Vagina (tissue), 2 donors: Measurements from ENCODE around the gene FBXW5. TPM values are rescaled to one million over a fixed set of nuclear protein-coding genes. Genes with fewer than 3 reads are reported as not detected.

ENCODE experiments used
- DNase-seq, 2 donors: peaks; one replicate each; pipeline ENCODE4 v3.0.0-alpha.2; 2017; ENCODE audit errors: extremely low spot score in 2 of 2
- H3K27ac ChIP-seq: fragments of 200-600 bp; sonication (generic); one replicate; pipeline ENCODE4 v1.5.1; 2019
- H3K27me3 ChIP-seq: fragments of 200-600 bp; sonication (generic); one replicate; pipeline ENCODE4 v1.5.1; 2019
- H3K36me3 ChIP-seq, 2 donors: fragments of 200-600 bp; sonication (generic); one replicate each; pipeline ENCODE4 v1.5.1; 2017 to 2019
- H3K4me1 ChIP-seq: fragments of 200-600 bp; sonication (generic); one replicate; pipeline ENCODE4 v1.5.1; 2019
- H3K4me3 ChIP-seq, 2 donors: fragments of 200-600 bp; sonication (generic); 1 replicate in 1 of 2; 2 replicates in 1 of 2; pipeline ENCODE4 v1.5.1; 2016 to 2019
- H3K9me3 ChIP-seq: fragments of 200-600 bp; sonication (generic); one replicate; pipeline ENCODE4 v1.5.1; 2019
- CTCF ChIP-seq, 3 experiments: fragments of 450-650 bp in 2 of 3; fragments of 200-600 bp in 1 of 3; sonication (generic) in 1 of 3; IDR thresholded peaks; one replicate each; pipeline ENCODE4 v1.5.1; 2017 to 2019; ENCODE audit warnings: antibody characterized with exemption in 3 of 3, mild to moderate bottlenecking in 2 of 3, moderate library complexity in 2 of 3
- POLR2A ChIP-seq, 2 donors: fragments of 450-650 bp; IDR thresholded peaks; one replicate each; pipeline ENCODE4 v1.6.1; 2017; ENCODE audit warnings: antibody characterized with exemption in 2 of 2, mild to moderate bottlenecking in 2 of 2, moderate library complexity in 2 of 2
- POLR2AphosphoS5 ChIP-seq, 2 donors: sonication (generic); formaldehyde crosslinking; IDR thresholded peaks; one replicate each; pipeline ENCODE4 v1.9.0; 2017; ENCODE audit warnings: antibody characterized with exemption in 2 of 2, mild to moderate bottlenecking in 2 of 2, low read depth in 1 of 2; ENCODE audit not compliant: insufficient read depth in 1 of 2
- intact Hi-C: fragments of 100-400 bp; cut with DNase I; formaldehyde crosslinking; loops from one replicate; pipeline ENCODE4 v1.15.1; 2023
- total RNA-seq: library from RNA; depleted of rRNA; stranded (reverse); fragments of >200 nt; gene quantifications from one replicate; pipeline ENCODE4 v1.2.3, GENCODE V29; 2016

The FBXW5 gene
- total RNA-seq, 1 donor from 2014 or later = 125 TPM

GRCh38 chr9:136940526-136941230, 3.9 kb downstream of the FBXW5 start:
- Histone ChIP-seq H3K4me1 (peaks cover 22% of the 10 kb centered on the region), H3K9me3 (no peaks in the 10 kb centered on the region), H3K4me3 (no peak overlapping the region), H3K27me3 (no peaks in the 10 kb centered on the region), H3K27ac (no peak overlapping the region), H3K36me3 (peaks cover 0 to 38% of the 10 kb centered on the region in 2 donors)
- no peak for DNase-seq
- intact Hi-C loops = loop anchor here (5.0 kb wide), 1 partner anchor 87 kb away; the partner anchor contains the start of gene ABCA2
- no peak for TF ChIP-seq CTCF (IDR thresholded peaks at IDR 0.05)
- no peak for TF ChIP-seq POLR2AphosphoS5 (IDR thresholded peaks at IDR 0.05; ENCODE audit: insufficient read depth in 1 of 2, low read depth in 1 of 2)
- TF ChIP-seq POLR2A (IDR thresholded peaks at IDR 0.05) = no peak

- intact Hi-C loops = loop anchor here (5.0 kb wide), 1 partner anchor 87 kb away; the partner anchor contains the start of gene ABCA2
Observed at GRCh38 chr9:136939996-136940525, 4.5 kb downstream of the FBXW5 start.

GRCh38 chr9:136939431-136939995, 5.0 kb downstream of the FBXW5 start:
- H3K9me3 ChIP-seq = no peaks in the 10 kb centered on the region
- no peak overlapping the region for H3K4me3 ChIP-seq
- no peak overlapping the region for H3K27ac ChIP-seq
- intact Hi-C loops = no loop called here
- DNase-seq = no peak
- peaks cover 0 to 38% of the 10 kb centered on the region in 2 donors for H3K36me3 ChIP-seq
- H3K4me1 ChIP-seq = peaks cover 15% of the 10 kb centered on the region
- no peaks in the 10 kb centered on the region for H3K27me3 ChIP-seq
- no peak for TF ChIP-seq POLR2AphosphoS5 (IDR thresholded peaks at IDR 0.05; ENCODE audit: insufficient read depth in 1 of 2, low read depth in 1 of 2)
- no peak for TF ChIP-seq POLR2A (IDR thresholded peaks at IDR 0.05)
- no peak for TF ChIP-seq CTCF (IDR thresholded peaks at IDR 0.05)

More at GRCh38 chr9:136939996-136940525, 4.5 kb downstream of the FBXW5 start:
- TF ChIP-seq POLR2A (IDR thresholded peaks at IDR 0.05) (no peak), CTCF (IDR thresholded peaks at IDR 0.05) (no peak), POLR2AphosphoS5 (IDR thresholded peaks at IDR 0.05; ENCODE audit: insufficient read depth in 1 of 2, low read depth in 1 of 2) (no peak)
- Histone ChIP-seq H3K36me3 (peaks cover 0 to 38% of the 10 kb centered on the region in 2 donors), H3K4me3 (no peak overlapping the region), H3K27me3 (no peaks in the 10 kb centered on the region), H3K27ac (no peak overlapping the region), H3K9me3 (no peaks in the 10 kb centered on the region), H3K4me1 (peaks cover 18% of the 10 kb centered on the region)
- no peak for DNase-seq

GRCh38 chr9:136937186-136938001, 7.1 kb downstream of the FBXW5 start:
- Histone ChIP-seq H3K36me3 (peaks cover 0 to 28% of the 10 kb centered on the region in 2 donors), H3K27ac (no peak overlapping the region), H3K9me3 (no peaks in the 10 kb centered on the region), H3K4me1 (peaks cover 1% of the 10 kb centered on the region), H3K27me3 (no peaks in the 10 kb centered on the region), H3K4me3 (no peak overlapping the region)
- TF ChIP-seq POLR2AphosphoS5 (IDR thresholded peaks at IDR 0.05; ENCODE audit: insufficient read depth in 1 of 2, low read depth in 1 of 2) (no peak), POLR2A (IDR thresholded peaks at IDR 0.05) (no peak), CTCF (IDR thresholded peaks at IDR 0.05) (no peak)
- DNase-seq = no peak
- intact Hi-C loops = no loop called here
